IPS-11a (cell line): ENCODE measurements around the gene PSTPIP1.

Source experiments
- H3K4me3 ChIP-seq: one replicate; pipeline ENCODE4 v1.5.1; 2013; ENCODE audit warnings: low read depth, low read length, control low read depth

The PSTPIP1 gene

DNA sequence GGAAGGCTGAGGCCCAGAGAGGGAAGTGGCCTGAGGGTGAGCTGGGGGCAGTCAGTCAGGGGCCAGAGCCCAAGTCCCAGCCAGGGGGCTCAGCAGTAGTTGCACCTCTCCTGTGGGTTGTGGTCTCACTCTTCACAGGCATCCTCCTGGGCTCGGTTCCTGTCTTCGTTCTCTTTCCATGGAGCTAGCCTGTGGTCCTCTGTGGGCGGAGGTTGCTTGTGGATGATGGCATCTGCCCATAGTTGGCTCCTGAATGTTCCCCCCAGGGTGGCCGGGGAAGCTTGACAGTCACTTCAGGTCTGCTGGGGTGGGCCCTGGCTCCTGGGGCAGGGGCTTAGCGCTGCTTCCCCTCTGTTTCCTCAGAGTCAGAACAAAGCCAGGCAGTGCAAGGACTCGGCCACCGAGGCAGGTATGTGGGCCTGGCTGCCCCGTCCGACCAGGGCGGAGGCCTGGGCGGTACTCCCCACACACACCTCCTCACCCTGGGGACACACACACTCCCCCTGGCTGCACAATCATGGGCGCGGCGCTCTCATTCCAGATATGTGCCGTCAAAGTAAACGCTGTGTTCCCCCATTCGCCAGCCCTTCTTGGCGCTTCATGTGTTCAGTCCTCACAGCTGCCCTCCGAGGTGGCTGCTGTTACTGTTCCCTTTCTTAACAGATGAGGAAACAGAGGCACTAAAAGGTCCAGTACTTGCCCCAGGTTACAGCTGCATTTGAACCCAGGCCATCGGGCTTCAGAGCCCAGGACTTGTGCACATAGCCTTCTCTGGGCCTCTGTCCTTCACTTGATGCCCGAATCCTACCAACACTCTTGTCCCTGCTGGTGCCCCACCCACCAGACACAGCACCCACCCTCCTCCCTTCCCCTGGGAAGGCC lies 34.5 kb downstream of the PSTPIP1 start:
- H3K4me3 ChIP-seq, result no peak overlapping the region

DNA sequence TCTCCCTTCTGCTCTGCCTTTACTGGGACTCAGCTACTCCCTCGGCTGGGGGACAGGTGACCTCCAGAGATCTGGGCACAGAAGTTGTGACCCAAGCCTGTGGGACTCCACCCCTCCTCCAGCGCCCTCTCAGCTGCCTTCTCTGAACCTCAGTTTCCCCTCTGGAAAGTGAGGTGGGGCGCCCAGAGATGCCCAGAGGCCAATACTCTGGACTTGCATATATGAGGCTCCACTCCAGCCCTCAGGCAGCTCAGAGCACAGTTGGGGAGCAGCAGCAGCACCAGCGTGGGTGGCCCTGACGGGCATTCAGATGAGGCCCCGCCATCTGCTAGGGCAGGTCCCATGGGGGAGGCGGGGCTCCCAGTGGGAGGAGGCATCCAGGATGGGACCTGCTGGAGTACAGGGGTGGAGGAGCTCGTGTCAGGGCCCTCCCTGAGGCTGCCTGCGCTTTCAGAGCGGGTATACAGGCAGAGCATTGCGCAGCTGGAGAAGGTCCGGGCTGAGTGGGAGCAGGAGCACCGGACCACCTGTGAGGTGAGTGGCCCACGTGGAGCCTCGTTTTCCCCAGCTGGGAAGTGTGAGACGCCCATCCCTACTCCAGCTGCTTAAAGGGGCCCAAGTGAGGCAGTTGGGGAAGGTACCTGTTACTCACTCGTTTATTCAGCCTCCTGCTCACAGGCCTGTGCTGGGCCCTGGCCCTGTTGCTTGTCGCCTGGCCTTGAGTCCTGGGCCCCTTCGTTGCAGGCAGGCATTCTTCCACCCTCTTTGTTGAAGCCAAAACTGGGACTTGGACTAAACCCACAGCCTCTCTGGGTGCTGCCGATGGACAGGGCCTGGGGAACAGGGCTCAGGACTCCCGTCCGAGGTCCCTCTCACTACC lies 35.4 kb downstream of the PSTPIP1 start:
- H3K4me3 ChIP-seq, result no peak overlapping the region

GRCh38 chr15:77030928-77031375 lies 36.0 kb downstream of the PSTPIP1 start:
- H3K4me3 ChIP-seq, result no peak overlapping the region

DNA sequence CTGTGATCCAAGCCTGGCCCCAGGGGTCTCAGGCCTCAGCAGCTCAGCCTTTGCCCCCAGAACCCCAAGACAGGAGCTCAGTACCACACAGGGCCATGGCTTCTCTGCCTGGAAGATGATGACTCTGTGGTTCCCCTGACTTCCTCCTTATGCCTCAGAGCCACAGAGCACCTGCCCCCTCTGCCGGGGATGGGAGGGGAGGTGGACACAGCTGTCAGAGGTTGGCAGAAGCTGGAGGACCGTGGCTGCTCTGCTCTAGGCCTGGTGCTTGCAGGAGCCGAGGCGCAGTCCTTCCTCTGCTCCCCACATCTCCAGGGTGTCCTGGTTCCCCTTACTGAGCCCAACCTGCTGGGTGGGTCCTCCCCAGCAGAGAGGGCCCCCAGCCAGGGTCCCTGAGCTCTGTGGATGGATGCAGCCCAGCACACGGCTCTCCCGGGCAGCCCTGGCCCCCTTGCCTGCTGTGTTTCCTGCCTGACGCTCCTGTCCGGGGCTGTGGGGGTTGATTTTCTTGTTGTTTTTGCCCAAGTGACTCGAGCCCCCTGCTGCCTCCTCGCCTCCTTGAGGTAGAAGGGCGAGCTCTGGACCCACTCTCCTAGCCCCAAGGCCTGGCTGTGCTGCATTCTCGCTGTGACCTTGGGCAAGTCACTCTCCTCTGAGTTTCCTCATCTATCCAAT lies 36.6 kb downstream of the PSTPIP1 start:
- no peak overlapping the region for H3K4me3 ChIP-seq

DNA sequence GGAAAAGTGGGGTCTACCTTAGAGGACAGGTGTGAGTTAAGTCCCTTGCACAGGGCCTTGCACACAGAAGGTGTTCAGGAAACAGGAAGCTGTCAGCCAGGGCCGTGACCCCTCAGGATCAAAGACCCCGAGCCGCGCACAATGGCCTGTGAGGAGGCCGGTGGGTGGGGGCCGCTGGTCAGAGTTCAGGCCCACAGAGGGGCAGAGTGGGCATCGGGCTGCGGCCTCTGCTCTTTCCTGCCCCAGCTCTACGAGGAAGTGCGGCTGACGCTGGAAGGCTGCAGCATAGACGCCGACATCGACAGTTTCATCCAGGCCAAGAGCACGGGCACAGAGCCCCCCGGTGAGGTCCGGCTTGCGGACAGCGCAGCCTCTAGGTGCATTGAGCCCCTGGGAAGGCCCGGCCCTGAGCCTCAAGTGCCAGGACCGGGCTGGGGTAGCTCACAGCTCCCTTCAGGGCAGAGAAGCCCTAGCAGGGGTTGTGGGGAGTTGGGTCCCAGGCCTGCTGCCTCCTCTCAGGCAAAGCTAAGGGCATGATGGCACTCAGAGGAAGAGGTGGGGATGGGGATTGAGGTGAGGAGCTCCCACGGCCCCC lies 37.2 kb downstream of the PSTPIP1 start:
- H3K4me3 ChIP-seq, result no peak overlapping the region

- H3K4me3 ChIP-seq, result no peak overlapping the region
Measured at GRCh38 chr15:77032647-77033416, 37.9 kb downstream of the PSTPIP1 start.

DNA sequence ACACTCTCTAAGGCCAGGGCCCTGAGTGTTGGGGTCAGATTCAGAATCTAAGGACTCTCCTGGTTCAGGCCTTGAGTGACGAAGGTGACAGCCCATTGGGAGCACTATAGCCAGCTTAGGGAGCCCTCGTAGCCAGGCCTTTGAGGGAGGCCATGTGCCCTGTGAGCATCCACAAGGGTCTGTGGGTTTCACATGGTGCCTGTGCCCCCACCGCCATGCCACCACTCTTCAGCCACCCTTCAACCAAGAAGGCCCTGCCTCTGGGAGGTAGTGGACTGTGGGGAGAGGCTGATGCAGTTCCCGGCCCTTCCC lies 38.4 kb downstream of the PSTPIP1 start:
- H3K4me3 ChIP-seq, result no peak overlapping the region

DNA sequence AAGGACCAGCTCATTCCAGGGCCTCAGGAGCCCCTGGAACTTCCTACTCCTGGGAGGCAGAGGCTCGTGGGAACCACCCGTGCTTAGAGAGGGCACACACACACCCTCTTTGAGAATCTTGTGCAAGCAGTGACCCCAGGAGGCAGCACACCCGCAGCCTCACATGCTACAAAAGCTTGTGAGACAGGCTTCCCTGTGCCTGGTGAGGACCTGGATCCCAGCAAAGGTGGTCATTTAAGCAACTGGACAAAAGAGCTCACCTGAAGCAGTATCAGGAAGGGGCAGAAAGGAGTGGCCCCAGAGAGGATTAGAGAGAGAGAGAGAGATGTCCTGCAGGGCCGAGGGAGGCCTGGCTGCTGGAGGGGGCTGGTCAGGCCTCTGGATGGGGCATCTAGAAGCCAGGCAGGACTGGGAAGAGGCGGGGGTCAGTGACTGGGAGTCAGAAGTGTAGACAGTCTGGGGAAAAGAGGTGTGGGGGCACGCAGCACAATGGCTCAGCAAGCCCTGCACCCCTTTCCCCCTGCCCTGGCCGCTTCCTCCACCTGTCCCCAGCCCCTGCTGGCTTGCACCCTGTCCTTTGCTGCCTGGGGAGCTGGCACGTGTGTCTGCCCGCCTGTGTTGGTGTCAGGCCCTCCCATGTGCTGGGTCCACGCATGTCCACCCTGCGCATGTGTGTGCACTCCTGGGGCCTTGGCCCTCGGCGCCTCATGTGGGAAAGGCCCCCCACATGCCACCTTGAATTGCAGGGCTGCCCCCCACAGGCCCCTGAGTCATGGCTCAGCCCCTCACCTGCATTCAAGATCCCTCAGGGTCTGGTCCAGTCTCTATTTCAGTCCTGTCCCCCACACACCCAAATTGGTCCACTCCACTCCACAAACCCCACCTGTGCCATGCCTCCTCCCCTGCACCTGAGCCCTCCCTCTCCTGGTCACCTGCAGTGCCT lies 39.1 kb downstream of the PSTPIP1 start:
- H3K4me3 ChIP-seq, result no peak overlapping the region

DNA sequence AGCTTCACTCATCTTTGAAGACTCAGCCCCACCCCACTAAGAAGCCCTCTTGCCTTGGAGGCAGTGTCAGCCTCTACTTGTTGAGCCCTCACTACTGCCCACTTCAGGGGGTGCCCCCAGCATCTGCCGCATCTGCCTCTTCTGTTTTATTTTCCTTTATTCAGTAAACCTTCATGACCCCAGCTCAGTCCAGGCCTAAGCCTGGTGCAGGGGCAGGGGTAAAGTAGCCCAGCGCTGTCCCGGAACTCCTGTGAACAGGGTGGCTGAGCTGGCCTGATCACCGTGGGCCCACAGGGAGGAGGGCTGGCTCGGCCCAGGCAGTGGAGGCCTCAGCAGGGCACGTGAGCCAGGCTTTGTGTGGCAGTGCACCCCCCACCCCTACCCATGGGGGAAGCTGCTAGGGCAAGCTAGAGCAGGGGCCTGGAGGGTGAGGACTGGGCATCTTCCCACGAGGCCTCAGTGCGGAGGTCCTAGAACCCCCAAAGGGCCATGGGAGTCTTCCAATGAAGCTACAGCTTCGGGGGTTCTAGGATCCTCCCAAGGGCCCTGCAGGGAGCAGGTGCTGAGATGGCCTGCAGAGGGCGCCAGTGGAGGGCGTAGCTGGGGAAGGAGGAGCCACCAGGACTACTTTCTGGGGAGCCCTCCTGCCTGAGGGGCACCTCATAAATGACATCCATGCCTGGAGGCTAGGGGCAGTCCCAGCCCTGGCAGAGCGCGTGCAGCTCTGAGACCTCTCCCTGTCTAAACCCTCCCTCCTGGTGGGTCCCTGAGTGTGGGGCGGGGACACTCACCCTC lies 40.0 kb downstream of the PSTPIP1 start:
- H3K4me3 ChIP-seq, result no peak overlapping the region

- no peak overlapping the region for H3K4me3 ChIP-seq
Measured at GRCh38 chr15:77035584-77035983, 40.7 kb downstream of the PSTPIP1 start.

- H3K4me3 ChIP-seq, result no peak overlapping the region
Measured at GRCh38 chr15:77035999-77036471, 41.1 kb downstream of the PSTPIP1 start.

GRCh38 chr15:77036537-77037387 lies 41.8 kb downstream of the PSTPIP1 start:
- no peak overlapping the region for H3K4me3 ChIP-seq

- H3K4me3 ChIP-seq, result no peak overlapping the region
Measured at GRCh38 chr15:77037388-77038209, 42.7 kb downstream of the PSTPIP1 start.

DNA sequence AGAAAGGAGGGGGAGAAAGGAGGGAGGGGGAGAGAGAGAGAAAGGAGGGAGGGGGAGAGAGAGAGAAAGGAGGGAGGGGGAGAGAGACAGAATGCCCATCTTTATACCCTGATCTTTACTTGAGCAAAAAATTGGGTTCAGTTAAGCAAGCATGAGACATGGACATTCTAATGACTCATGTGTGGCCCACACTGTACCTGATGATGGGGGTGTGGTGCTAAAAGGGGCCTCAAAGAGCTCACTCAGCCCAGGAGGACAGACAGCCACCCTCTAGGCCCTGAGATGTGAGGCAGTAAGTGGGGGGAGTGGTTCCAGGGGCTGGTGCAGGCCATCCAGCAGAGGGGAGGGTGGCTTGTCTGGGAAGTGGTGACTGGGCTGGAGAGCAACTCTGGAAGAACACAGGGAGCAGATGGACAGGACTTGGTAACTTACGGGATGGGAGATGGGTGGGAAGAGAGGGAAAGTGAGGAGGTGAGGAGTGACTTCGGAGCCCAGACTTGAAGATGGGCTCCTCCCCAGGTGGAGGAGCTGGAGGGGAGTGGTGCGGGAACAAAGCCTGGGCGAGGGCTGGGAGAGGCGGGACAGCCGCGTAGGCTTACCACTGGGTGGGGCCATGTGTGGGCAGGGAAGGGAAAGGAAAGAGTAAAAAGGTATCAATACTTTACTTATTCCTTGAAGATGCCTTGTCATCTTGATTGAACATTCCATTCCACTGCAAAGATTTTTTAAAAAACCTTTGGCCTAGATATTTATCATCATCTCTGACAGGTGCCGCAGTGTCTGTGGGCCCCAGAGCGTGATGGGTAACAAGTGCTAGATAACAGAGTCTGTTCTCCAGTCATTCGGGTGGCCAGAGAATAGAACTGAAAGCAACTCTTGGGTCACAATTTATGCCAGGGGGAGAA lies 43.6 kb downstream of the PSTPIP1 start:
- no peak overlapping the region for H3K4me3 ChIP-seq

- no peak overlapping the region for H3K4me3 ChIP-seq
Measured at GRCh38 chr15:77039217-77039533, 44.2 kb downstream of the PSTPIP1 start.

DNA sequence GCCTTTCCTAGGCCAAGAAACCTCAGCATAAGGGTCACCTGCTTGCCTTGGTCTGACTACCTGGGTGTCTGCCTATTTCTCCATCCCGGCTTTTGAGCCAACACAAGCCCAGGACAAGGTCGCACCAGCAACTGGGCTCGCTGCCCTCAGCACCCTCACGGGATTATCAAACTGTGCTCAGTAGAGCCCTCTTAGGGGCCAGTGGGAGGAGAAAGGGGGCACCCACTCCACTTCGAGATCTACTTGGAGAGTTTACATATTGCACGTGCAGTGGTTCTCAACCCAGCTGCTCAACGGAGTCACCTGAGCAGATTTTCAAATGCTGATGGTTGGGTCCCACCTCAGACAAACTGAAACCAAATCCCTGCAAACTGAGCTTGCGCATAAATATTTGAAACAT lies 44.9 kb downstream of the PSTPIP1 start:
- H3K4me3 ChIP-seq, result no peak overlapping the region
